HEK293 (cell line): ENCODE data around the gene PIGR.

ENCODE experiments used
- CTCF ChIA-PET: fragments of 350-600 bp; formaldehyde crosslinking; extraction: SDS; loops from one replicate; lab custom pipeline; 2021; ENCODE audit warnings: antibody characterized with exemption; lab: Yijun Ruan, JAX
- POLR2A ChIA-PET: fragments of 300-600 bp; formaldehyde crosslinking; extraction: SDS; loops from one replicate; lab custom pipeline; 2020; ENCODE audit warnings: antibody characterized with exemption, inconsistent platforms; lab: Yijun Ruan, JAX
- H3K27ac ChIP-seq: fragments of 200-500 bp; sonication (Bioruptor generic); 2 replicates; pipeline ENCODE4 v1.5.1; 2014; ENCODE audit warnings: low read depth, low read length, control low read depth, inconsistent platforms; ENCODE audit errors: extremely low read depth
- H3K36me3 ChIP-seq, 2 experiments: fragments of 200-500 bp in 1 of 2; sonication (Bioruptor generic) in 1 of 2; 1 replicate in 1 of 2; 2 replicates in 1 of 2; pipeline ENCODE4 v1.5.1; 2014 to 2017; ENCODE audit warnings: inconsistent platforms in 2 of 2, low read length in 2 of 2; ENCODE audit not compliant: control insufficient read depth in 2 of 2, insufficient read depth in 1 of 2
- H3K4me1 ChIP-seq: fragments of 200-500 bp; sonication (Bioruptor generic); 2 replicates; pipeline ENCODE4 v1.5.1; 2014; ENCODE audit warnings: mild to moderate bottlenecking, low read length, inconsistent platforms; ENCODE audit not compliant: control insufficient read depth, insufficient read depth
- H3K4me3 ChIP-seq: 2 replicates; pipeline ENCODE4 v1.5.1; 2011; ENCODE audit warnings: low read depth, mild to moderate bottlenecking, control low read depth, low read length, moderate library complexity
- H3K9me3 ChIP-seq: fragments of 200-500 bp; sonication (Bioruptor generic); 2 replicates; pipeline ENCODE4 v1.5.1; 2014; ENCODE audit warnings: low read depth, low read length, inconsistent platforms; ENCODE audit not compliant: control insufficient read depth, insufficient read depth
- BCL11B ChIP-seq: fragments of 450-650 bp; formaldehyde crosslinking; IDR thresholded peaks from 2 replicates; pipeline ENCODE4 v1.5.1; 2016; ENCODE audit warnings: low read depth, missing biosample characterization, missing genetic modification characterization
- FEZF1 ChIP-seq: fragments of 450-650 bp; formaldehyde crosslinking; IDR thresholded peaks from 2 replicates; pipeline ENCODE4 v1.5.1; 2016; ENCODE audit warnings: missing biosample characterization, missing genetic modification characterization
- OSR2 ChIP-seq: fragments of 450-650 bp; formaldehyde crosslinking; IDR thresholded peaks from 2 replicates; pipeline ENCODE4 v1.5.1; 2016; ENCODE audit warnings: missing biosample characterization, missing genetic modification characterization
- SP2 ChIP-seq: fragments of 450-650 bp; formaldehyde crosslinking; IDR thresholded peaks from 2 replicates; pipeline ENCODE4 v1.5.1; 2016; ENCODE audit warnings: missing biosample characterization, missing genetic modification characterization
- ZNF366 ChIP-seq: fragments of 450-650 bp; formaldehyde crosslinking; conservative IDR thresholded peaks from 2 replicates; pipeline ENCODE4 v1.5.1; 2016; ENCODE audit warnings: missing biosample characterization, missing genetic modification characterization
- ZNF416 ChIP-seq: fragments of 450-650 bp; formaldehyde crosslinking; IDR thresholded peaks from 2 replicates; pipeline ENCODE4 v1.5.1; 2016; ENCODE audit warnings: missing biosample characterization, missing genetic modification characterization
- ZNF549 ChIP-seq: fragments of 450-650 bp; IDR thresholded peaks from 2 replicates; pipeline ENCODE4 v1.5.1; 2018; ENCODE audit warnings: missing biosample characterization, missing genetic modification characterization, mild to moderate bottlenecking, inconsistent platforms, moderate library complexity
- ZNF600 ChIP-seq: fragments of 450-650 bp; formaldehyde crosslinking; IDR thresholded peaks from 2 replicates; pipeline ENCODE4 v1.5.1; 2016; ENCODE audit warnings: missing biosample characterization, missing genetic modification characterization
- TF ChIP-seq, protein P1 (sequence below): fragments of 450-650 bp; formaldehyde crosslinking; IDR thresholded peaks from 2 replicates; pipeline ENCODE4 v1.5.1; 2017; ENCODE audit warnings: missing biosample characterization, missing genetic modification characterization
- TF ChIP-seq, protein P2 (sequence below): fragments of 450-650 bp; formaldehyde crosslinking; IDR thresholded peaks from 2 replicates; pipeline ENCODE4 v1.5.1; 2016; ENCODE audit warnings: missing biosample characterization, missing genetic modification characterization
- TF ChIP-seq, protein P3 (sequence below): fragments of 450-650 bp; formaldehyde crosslinking; IDR thresholded peaks from 2 replicates; pipeline ENCODE4 v1.5.1; 2016; ENCODE audit warnings: missing biosample characterization, missing genetic modification characterization
- TF ChIP-seq, protein P4 (sequence below): fragments of 450-650 bp; formaldehyde crosslinking; IDR thresholded peaks from 2 replicates; pipeline ENCODE4 v1.5.1; 2016; ENCODE audit warnings: missing biosample characterization, missing genetic modification characterization

The PIGR gene

DNA sequence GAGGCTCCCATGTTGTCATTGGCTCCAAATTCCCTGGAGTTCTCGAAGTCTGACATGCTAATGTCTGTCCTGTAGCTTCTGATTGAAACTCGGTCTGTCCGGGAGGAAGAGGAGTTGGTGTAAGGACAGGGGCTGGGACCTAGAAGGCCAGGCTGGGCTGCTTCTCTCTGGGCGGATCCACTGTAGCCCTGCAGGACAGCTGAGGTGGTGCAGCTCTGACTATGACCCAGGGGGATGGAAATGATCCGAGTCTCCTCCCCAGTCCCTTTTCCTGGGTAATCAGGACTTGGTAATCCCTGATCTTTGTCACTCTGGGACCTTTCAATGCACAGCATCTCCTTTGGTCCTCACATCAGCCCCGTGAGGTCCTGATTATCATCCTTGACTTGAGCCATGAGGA is 14.6 kb downstream of the PIGR start:
- no peak overlapping the region for H3K27ac ChIP-seq
- H3K4me1 ChIP-seq = no peaks in the 10 kb centered on the region
- POLR2A ChIA-PET = no interaction called here
- no peaks in the 10 kb centered on the region for H3K36me3 ChIP-seq
- H3K9me3 ChIP-seq = no peaks in the 10 kb centered on the region
- CTCF ChIA-PET = interaction anchor here (0.6 to 3.7 kb wide), 7 partner anchors 10 to 872 kb away, joined by 3 to 15 read pairs (median 3); no protein-coding TSS in a partner anchor
- no peak overlapping the region for H3K4me3 ChIP-seq
- TF ChIP-seq, protein P1, sequence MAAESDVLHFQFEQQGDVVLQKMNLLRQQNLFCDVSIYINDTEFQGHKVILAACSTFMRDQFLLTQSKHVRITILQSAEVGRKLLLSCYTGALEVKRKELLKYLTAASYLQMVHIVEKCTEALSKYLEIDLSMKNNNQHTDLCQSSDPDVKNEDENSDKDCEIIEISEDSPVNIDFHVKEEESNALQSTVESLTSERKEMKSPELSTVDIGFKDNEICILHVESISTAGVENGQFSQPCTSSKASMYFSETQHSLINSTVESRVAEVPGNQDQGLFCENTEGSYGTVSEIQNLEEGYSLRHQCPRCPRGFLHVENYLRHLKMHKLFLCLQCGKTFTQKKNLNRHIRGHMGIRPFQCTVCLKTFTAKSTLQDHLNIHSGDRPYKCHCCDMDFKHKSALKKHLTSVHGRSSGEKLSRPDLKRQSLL (tag by site-specific recombination) = no peak

DNA sequence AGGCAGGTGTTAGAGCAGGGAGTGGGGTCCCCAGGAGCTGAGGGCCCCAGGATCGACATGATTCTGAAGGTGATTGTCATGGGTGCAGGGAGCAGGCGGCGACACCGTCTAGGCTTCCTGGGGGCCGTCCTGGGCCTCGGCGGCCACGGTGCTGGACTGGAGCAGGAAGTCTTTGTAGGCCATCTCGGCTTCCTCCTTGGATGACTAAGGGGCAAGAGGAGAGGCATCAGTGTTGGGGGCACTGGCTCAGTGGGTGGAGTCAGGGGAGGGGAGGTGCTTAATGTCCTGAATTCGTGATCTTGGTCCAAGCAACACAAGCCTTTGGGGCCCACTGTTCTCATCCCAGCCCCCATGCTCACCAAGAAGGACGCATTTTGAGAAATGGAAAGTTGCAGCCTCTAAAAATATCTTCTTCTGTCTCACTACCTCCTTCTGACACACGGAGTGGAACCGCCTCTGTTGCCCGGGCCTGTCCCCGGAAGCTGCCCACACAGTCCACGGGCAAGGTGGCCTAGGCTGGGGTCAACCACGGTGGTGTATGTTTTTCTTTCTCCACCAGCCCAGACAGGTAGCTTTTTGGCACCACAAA is 16.0 kb downstream of the PIGR start:
- POLR2A ChIA-PET = no interaction called here
- TF ChIP-seq, protein P2, sequence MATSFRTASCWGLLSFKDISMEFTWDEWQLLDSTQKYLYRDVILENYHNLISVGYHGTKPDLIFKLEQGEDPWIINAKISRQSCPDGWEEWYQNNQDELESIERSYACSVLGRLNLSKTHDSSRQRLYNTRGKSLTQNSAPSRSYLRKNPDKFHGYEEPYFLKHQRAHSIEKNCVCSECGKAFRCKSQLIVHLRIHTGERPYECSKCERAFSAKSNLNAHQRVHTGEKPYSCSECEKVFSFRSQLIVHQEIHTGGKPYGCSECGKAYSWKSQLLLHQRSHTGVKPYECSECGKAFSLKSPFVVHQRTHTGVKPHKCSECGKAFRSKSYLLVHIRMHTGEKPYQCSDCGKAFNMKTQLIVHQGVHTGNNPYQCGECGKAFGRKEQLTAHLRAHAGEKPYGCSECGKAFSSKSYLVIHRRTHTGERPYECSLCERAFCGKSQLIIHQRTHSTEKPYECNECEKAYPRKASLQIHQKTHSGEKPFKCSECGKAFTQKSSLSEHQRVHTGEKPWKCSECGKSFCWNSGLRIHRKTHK (tag by site-specific recombination) = no peak
- TF ChIP-seq FEZF1 (tag by site-specific recombination) (no peak), OSR2 (tag by site-specific recombination) (no peak), ZNF366 (tag by site-specific recombination) (no peak), ZNF600 (tag by site-specific recombination) (no peak)
- TF ChIP-seq, protein P3, sequence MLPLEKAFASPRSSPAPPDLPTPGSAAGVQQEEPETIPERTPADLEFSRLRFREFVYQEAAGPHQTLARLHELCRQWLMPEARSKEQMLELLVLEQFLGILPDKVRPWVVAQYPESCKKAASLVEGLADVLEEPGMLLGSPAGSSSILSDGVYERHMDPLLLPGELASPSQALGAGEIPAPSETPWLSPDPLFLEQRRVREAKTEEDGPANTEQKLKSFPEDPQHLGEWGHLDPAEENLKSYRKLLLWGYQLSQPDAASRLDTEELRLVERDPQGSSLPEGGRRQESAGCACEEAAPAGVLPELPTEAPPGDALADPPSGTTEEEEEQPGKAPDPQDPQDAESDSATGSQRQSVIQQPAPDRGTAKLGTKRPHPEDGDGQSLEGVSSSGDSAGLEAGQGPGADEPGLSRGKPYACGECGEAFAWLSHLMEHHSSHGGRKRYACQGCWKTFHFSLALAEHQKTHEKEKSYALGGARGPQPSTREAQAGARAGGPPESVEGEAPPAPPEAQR (tag by site-specific recombination) = no peak
- no peaks in the 10 kb centered on the region for H3K36me3 ChIP-seq
- H3K4me1 ChIP-seq = no peaks in the 10 kb centered on the region
- H3K4me3 ChIP-seq = no peak overlapping the region
- CTCF ChIA-PET = interaction anchor here (0.6 to 1.9 kb wide), 5 partner anchors 42 to 414 kb away, joined by 3 to 5 read pairs (median 4); no protein-coding TSS in a partner anchor
- no peaks in the 10 kb centered on the region for H3K9me3 ChIP-seq
- H3K27ac ChIP-seq = no peak overlapping the region

DNA sequence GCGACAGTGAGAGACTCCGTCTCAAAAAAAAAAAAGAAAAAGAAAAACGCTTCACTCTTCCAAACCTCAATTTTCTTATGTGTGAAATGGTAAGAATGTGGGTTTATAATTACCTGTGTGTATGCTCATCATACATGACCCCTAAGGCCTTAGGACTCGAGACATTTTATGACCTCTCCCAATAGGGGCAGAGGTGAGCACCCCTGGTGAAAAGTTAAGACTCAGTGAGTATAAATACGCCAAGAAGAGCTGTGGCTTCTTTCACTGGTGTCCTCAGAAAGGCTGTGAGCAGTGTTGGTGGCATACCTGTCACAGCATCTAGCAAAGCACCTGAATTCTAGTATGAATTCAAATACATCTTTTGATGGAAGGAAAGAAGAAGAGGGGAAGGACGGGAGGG is 16.7 kb downstream of the PIGR start:
- H3K36me3 ChIP-seq = no peaks in the 10 kb centered on the region
- TF ChIP-seq ZNF549 (tag by site-specific recombination) (no peak), BCL11B (tag by site-specific recombination) (no peak)
- TF ChIP-seq, protein P4, sequence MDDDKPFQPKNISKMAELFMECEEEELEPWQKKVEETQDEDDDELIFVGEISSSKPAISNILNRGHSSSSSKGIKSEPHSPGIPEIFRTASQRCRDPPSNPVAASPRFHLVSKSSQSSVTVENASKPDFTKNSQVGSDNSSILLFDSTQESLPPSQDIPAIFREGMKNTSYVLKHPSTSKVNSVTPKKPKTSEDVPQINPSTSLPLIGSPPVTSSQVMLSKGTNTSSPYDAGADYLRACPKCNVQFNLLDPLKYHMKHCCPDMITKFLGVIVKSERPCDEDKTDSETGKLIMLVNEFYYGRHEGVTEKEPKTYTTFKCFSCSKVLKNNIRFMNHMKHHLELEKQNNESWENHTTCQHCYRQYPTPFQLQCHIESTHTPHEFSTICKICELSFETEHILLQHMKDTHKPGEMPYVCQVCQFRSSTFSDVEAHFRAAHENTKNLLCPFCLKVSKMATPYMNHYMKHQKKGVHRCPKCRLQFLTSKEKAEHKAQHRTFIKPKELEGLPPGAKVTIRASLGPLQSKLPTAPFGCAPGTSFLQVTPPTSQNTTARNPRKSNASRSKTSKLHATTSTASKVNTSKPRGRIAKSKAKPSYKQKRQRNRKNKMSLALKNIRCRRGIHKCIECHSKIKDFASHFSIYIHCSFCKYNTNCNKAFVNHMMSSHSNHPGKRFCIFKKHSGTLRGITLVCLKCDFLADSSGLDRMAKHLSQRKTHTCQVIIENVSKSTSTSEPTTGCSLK (tag by site-specific recombination) = no peak
- TF ChIP-seq, all 188 proteins: peak for 0
- H3K4me3 ChIP-seq = no peak overlapping the region
- no peaks in the 10 kb centered on the region for H3K4me1 ChIP-seq
- no peaks in the 10 kb centered on the region for H3K9me3 ChIP-seq
- H3K27ac ChIP-seq = no peak overlapping the region
- POLR2A ChIA-PET = no interaction called here
- CTCF ChIA-PET = interaction anchor here (0.7 to 1.0 kb wide), 3 partner anchors 54 to 203 kb away, joined by 3 to 4 read pairs (median 4); no protein-coding TSS in a partner anchor

DNA sequence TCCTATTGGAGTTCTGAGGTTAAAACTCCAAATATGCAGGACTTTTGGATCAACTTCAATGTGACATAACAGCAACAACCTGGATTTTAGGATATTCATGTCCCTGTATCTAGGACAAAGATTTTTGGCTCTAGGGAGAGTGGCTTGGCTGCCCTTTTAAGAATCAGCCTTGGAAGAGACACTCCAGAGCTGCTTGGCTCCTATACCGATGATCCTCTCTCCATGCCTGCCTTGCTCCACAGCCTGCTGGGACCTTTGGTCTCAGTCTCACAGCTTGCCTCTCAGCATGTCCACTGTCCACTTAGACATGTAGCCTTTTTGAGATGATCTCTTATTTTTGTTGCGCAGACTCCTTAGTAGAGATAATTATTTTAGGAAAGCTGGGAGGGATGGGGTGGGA is 20.0 kb downstream of the PIGR start:
- H3K9me3 ChIP-seq = no peaks in the 10 kb centered on the region
- no peak overlapping the region for H3K4me3 ChIP-seq
- H3K4me1 ChIP-seq = no peaks in the 10 kb centered on the region
- no peak for TF ChIP-seq ZNF416 (tag by site-specific recombination)
- no peak for TF ChIP-seq SP2 (tag by site-specific recombination)
- TF ChIP-seq, all 188 proteins: peak for 0
- Histone ChIP-seq H3K36me3 (no peaks in the 10 kb centered on the region), H3K27ac (no peak overlapping the region)
- ChIA-PET POLR2A (no interaction called here), CTCF (interaction anchor here (0.7 to 1.7 kb wide), 2 partner anchors 14 to 447 kb away, joined by 3 to 11 read pairs; no protein-coding TSS in a partner anchor)
